BE2C (cell line): ENCODE data around the gene RNF187.

Experiments
- DNase-seq: peaks from one replicate; pipeline ENCODE4 v3.0.0-alpha.2; 2020
- H3K27me3 ChIP-seq: fragments of 250-450 bp; sonication (Bioruptor Pico); 2 replicates; pipeline ENCODE4 v1.5.1; 2020; ENCODE audit warnings: mild to moderate bottlenecking
- H3K36me3 ChIP-seq: fragments of 250-450 bp; sonication (Bioruptor Pico); 2 replicates; pipeline ENCODE4 v1.5.1; 2020; ENCODE audit warnings: mild to moderate bottlenecking
- H3K4me1 ChIP-seq: fragments of 250-450 bp; sonication (Bioruptor Pico); 2 replicates; pipeline ENCODE4 v1.5.1; 2020
- H3K4me3 ChIP-seq: 2 replicates; pipeline ENCODE4 v1.5.1; 2011; ENCODE audit warnings: low read depth, low read length
- H3K9me3 ChIP-seq: fragments of 250-450 bp; sonication (Bioruptor Pico); 2 replicates; pipeline ENCODE4 v1.5.1; 2020
- TF ChIP-seq, protein P1 (sequence below): IDR thresholded peaks from 2 replicates; pipeline ENCODE4 v1.5.1; 2012; ENCODE audit warnings: mild to moderate bottlenecking, low read depth, low read length

Gene RNF187

DNA sequence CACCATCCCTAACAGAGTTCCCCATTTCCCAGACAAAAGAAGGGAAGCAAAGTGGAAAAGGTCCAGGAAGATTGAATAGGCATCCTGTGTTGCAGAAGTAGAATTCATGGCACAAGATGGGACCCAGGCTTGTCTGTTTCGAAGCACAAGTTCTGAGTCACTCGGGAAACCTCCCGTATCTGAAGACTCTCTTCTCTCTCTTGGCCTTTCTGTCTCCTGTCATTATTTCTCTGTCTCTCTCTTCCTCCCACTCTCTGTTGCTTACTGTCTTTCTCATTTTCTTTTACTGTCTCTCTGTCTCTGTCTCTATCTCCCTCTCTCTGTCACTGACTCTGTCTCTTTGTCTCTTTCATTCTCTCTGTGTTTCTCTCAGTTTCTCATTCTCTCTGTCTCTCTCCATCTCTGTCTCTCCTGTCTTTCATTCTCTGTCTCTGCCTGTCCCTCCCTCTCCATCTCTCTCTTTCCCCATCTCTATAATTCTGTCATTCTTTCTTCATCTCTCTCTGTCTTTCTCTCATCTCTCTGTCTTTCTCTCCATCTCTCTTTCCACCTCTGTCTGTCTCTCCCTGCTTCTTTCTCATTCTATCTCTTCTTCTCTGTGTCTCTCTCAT, 23.7 kb downstream of the RNF187 start:
- TF ChIP-seq, protein P1, sequence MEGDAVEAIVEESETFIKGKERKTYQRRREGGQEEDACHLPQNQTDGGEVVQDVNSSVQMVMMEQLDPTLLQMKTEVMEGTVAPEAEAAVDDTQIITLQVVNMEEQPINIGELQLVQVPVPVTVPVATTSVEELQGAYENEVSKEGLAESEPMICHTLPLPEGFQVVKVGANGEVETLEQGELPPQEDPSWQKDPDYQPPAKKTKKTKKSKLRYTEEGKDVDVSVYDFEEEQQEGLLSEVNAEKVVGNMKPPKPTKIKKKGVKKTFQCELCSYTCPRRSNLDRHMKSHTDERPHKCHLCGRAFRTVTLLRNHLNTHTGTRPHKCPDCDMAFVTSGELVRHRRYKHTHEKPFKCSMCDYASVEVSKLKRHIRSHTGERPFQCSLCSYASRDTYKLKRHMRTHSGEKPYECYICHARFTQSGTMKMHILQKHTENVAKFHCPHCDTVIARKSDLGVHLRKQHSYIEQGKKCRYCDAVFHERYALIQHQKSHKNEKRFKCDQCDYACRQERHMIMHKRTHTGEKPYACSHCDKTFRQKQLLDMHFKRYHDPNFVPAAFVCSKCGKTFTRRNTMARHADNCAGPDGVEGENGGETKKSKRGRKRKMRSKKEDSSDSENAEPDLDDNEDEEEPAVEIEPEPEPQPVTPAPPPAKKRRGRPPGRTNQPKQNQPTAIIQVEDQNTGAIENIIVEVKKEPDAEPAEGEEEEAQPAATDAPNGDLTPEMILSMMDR: no peak
- no peak for DNase-seq

DNA sequence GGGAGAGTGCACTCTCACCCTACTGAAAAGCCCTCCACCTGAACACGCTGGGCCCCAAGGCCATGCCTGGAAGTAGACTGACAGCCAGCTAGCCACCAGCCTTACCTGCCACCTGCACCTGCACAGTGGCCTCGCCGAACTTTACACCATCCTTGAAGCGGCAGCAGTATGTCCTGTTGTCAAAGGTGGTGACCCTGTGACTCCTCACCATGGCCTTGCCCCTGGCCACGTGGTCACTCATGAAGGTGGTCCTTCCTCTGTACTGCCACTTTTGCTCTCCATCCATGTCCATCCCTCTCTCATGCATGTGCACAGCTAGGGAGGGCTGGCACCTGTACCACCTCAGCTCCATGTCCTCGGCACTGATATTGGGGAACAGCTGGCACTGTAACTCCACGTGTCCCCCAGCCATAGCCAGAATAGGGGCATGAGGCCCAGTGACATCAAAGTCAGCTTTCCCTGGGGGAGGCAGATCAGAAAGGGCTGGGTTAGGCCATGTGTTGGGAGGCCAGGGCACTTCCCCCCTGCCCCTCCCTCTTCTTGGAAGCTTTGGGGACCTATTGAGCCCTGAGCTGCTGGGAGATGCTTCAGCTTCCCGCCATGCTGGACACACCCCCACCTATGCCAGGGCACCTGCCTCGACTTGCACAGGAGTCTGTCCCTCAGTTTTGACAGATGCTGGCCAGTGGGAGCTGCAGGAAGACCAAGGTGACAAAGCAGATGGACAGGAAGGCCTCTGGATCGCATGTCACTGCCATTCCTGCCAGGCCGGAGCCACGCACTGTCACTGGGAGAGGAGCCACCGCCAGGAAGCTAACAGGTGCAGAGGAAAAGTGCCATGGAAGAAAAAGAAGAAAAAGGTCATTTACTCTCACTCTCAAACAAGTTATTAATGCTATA, 24.6 kb downstream of the RNF187 start:
- Histone ChIP-seq H3K36me3 (no peaks in the 10 kb centered on the region), H3K27me3 (peaks cover 29% of the 10 kb centered on the region), H3K4me1 (no peaks in the 10 kb centered on the region), H3K9me3 (no peaks in the 10 kb centered on the region; the same call in 1 of the 2 replicates), H3K4me3 (no peak overlapping the region)
- TF ChIP-seq, protein P1: no peak
- DNase-seq: no peak

More for the DNA sequence above, 23.7 kb downstream of the RNF187 start:
- Histone ChIP-seq H3K27me3 (peaks cover 25% of the 10 kb centered on the region), H3K4me3 (no peak overlapping the region), H3K4me1 (no peaks in the 10 kb centered on the region), H3K9me3 (no peaks in the 10 kb centered on the region; the same call in 1 of the 2 replicates), H3K36me3 (no peaks in the 10 kb centered on the region)

DNA sequence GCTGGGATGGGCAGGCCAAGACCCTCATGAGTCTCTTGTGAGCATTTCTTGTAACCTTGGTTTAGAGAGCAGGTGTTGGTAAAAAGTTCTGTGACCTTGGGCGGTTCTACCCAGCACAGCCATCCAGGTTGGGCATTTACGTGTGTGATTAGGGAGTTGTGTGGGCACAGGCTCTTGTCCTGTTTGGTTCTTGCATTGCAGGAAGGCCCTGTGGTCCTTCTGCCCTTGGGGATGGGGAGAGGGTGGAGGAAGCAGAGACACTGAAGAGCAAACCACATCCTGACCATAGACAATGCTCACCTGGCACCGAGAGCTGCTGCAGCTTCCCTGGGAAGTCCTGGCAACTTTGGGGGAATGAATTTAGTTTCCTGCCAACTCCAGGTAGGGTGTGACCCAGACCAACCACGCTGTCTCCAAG, 25.6 kb downstream of the RNF187 start:
- Histone ChIP-seq H3K9me3 (no peaks in the 10 kb centered on the region; the same call in 1 of the 2 replicates), H3K4me3 (no peak overlapping the region), H3K36me3 (no peaks in the 10 kb centered on the region), H3K27me3 (peaks cover 32% of the 10 kb centered on the region), H3K4me1 (no peaks in the 10 kb centered on the region)
- TF ChIP-seq, protein P1: no peak
- no peak for DNase-seq

DNA sequence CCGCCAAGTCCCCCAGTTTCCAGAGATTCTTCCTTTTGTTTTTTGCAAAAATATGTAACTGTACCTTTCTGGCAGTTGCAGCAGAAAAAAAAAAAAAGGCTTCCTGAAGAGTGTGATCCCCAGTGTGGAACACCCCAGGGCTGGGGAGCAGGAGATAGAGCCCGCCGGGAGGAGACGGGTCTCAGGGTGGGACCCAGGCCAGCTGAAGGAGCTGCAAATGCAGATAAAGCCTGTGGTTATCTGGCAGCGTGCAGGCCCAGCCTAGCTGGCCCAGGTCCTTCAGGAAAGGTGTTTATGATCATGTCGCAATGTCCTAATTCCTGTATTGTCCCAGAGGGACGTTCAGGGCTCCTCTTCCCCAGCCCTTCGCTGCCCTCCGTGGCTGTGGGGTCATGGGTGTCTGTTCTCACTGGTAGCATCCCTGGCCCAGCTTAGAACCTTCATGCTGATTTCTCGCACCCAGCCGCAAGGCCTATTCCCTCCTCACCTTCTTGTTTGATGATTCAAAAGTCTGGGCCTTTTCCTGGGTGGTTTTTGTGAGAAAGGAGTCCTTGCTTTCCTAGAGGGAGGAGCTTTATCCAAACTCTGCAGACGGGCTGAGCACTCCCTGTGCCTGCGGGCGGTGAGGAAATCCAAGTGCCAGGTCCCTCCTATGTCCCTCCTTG, 26.2 kb downstream of the RNF187 start:
- Histone ChIP-seq H3K27me3 (peaks cover 28% of the 10 kb centered on the region), H3K36me3 (no peaks in the 10 kb centered on the region), H3K4me1 (no peaks in the 10 kb centered on the region), H3K9me3 (no peaks in the 10 kb centered on the region; the same call in 1 of the 2 replicates), H3K4me3 (no peak overlapping the region)
- DNase-seq: no peak
- TF ChIP-seq, protein P1: no peak

DNA sequence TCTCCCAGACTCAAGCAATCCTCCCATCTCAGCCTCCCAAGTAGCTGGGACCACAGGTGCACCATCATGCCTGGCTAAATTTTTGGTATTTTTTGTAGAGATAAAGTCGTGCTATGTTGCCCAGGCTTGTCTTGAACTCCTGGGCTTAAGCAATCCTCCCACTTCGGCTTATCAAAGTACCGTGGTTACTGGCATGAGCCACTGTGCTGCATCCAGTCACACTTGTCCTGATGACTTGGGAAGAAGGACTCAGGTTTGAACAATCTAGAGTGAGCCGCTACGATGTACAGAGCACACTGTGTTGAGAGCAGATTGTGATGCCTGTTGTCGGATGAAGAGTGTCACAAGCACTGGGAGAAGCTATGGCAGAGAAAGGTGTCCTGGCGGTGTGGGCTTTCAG, 27.2 kb downstream of the RNF187 start:
- Histone ChIP-seq H3K4me3 (no peak overlapping the region), H3K4me1 (no peaks in the 10 kb centered on the region), H3K9me3 (no peaks in the 10 kb centered on the region; the same call in 1 of the 2 replicates), H3K27me3 (peaks cover 20% of the 10 kb centered on the region), H3K36me3 (no peaks in the 10 kb centered on the region)
- DNase-seq: no peak
- TF ChIP-seq, protein P1: no peak
